GM18499 (cell line): Measurements from ENCODE around the gene DOK5.
"Not testable (repeated sequence)": the region's sequence is repeated elsewhere in the genome, so short reads cannot be mapped to it uniquely, and the experiment has no call there.

ENCODE experiments used
- ATAC-seq: cut with Tn5 transposase; IDR thresholded peaks from one replicate; pipeline ENCODE4 v1.9.1; 2021; ENCODE audit warnings: moderate number of reproducible peaks; ENCODE audit not compliant: insufficient read depth, unreplicated experiment

Gene DOK5

GRCh38 chr20:54469293-54469692 is 6.1 kb upstream of the DOK5 start:
- no peak for ATAC-seq

GRCh38 chr20:54469952-54470351 is 5.4 kb upstream of the DOK5 start:
- ATAC-seq: no peak

- no peak for ATAC-seq
Observed at GRCh38 chr20:54470697-54471096, 4.7 kb upstream of the DOK5 start.

GRCh38 chr20:54472607-54473006 is 2.8 kb upstream of the DOK5 start:
- no peak for ATAC-seq

GRCh38 chr20:54473340-54473739 is 2.1 kb upstream of the DOK5 start:
- ATAC-seq: no peak

- ATAC-seq: no peak
Observed at GRCh38 chr20:54474046-54474445, 1.3 kb upstream of the DOK5 start.

GRCh38 chr20:54474866-54475265 is 527 bp upstream of the DOK5 start:
- ATAC-seq: no peak

GRCh38 chr20:54476169-54477009 is 996 bp downstream of the DOK5 start:
- no peak for ATAC-seq

GRCh38 chr20:54477191-54477955 is 2.0 kb downstream of the DOK5 start:
- no peak for ATAC-seq

- no peak for ATAC-seq
Observed at GRCh38 chr20:54479138-54479906, 3.9 kb downstream of the DOK5 start.

GRCh38 chr20:54479937-54480336 is 4.5 kb downstream of the DOK5 start:
- ATAC-seq: not testable (repeated sequence)

- no peak for ATAC-seq
Observed at GRCh38 chr20:54481442-54481841, 6.0 kb downstream of the DOK5 start.

GRCh38 chr20:54485631-54486030 is 10.2 kb downstream of the DOK5 start:
- ATAC-seq: no peak

GRCh38 chr20:54486585-54486984 is 11.2 kb downstream of the DOK5 start:
- ATAC-seq: no peak

- no peak for ATAC-seq
Observed at GRCh38 chr20:54488442-54488841, 13.0 kb downstream of the DOK5 start.

GRCh38 chr20:54491506-54491905 is 16.1 kb downstream of the DOK5 start:
- ATAC-seq: no peak

- no peak for ATAC-seq
Observed at GRCh38 chr20:54494303-54495006, 19.1 kb downstream of the DOK5 start.

GRCh38 chr20:54497931-54498718 is 22.7 kb downstream of the DOK5 start:
- no peak for ATAC-seq

- no peak for ATAC-seq
Observed at GRCh38 chr20:54499111-54499510, 23.7 kb downstream of the DOK5 start.
